Right lobe of liver (tissue), 4 donors: ENCODE data around the gene KCNAB1.

ENCODE experiments used
- CTCF ChIP-seq, 4 donors: fragments of 200-600 bp in 3 of 4; fragments of 450-650 bp in 1 of 4; IDR thresholded peaks; one replicate each; pipeline versions ENCODE4 v1.5.1 to v1.8.0; 2016 to 2022; ENCODE audit warnings: antibody characterized with exemption in 4 of 4, mild to moderate bottlenecking in 2 of 4
- POLR2A ChIP-seq: fragments of 450-650 bp; IDR thresholded peaks from one replicate; pipeline ENCODE4 v1.6.1; 2017; ENCODE audit warnings: antibody characterized with exemption, mild to moderate bottlenecking
- donor health status: DM: no; HTN: no; CAD: no.
- donor health status: DM: no; HTN: no; CAD: no.
- donor health status: DM: no; HTN: yes; CAD: no.

- no peak for TF ChIP-seq CTCF (IDR thresholded peaks at IDR 0.05)
- TF ChIP-seq POLR2A: no peak
Measured at GRCh38 chr3:156532730-156533129, 412.4 kb downstream of the KCNAB1 start.
